NOMO-1 (cell line): Measurements from ENCODE around the gene WNT7B.

Experiments
- DNase-seq, 2 experiments: peaks; one replicate each; lab custom pipeline; 2025; ENCODE audit not compliant: unreplicated experiment in 2 of 2; lab: John Stamatoyannopoulos, UW

The WNT7B gene

DNA sequence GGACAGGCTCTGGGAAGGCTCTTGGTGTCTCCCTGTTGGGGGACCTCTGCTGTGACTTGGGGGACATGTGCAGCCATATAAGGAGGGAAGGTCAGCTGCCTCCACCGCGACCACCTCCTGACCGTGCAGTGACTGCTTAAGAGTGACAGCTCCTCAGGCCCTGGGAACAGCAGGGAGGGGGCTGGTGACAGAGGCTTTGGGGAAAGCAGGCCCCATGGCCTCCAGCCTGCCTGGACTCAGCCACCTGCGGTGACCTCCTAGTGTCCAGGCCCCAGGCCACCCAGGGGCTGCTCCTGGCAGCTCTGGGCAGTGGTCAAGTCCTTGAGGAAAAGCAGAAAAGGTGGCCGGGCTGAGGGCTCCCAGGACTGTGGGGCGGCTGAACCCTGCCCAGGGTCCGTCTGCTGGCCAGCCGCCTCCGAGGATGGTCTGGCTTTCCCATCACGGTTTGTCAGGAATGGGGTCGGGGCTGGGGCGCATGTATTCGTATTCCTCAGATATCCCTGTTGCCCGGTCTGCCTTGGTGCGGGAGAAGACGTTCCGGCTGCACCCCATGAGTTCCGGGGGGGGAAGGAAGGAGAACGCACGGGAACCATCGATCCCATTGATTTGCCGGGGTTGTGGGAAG is 96.8 kb downstream of the WNT7B start:
- DNase-seq, result no peak

DNA sequence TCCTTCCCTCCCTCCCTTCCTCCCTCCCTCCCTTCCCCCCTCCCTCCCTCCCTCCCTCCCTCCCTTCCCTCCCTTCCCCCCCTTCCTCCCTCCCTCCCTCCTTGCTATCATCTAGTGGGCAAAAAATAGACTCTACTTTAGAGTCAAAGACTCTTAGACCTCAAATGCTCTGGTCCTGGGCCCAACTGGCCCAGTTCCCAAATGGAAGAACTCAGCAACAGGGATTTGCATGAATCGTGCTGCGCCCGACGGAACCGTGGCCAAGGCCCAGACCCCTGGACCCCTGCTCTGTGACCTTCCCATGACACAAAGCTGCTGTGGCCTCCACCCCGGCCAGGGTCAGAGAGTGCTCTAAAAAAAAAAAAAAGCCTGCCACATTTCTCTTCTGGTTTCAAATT is 97.4 kb downstream of the WNT7B start:
- DNase-seq, result no peak

DNA sequence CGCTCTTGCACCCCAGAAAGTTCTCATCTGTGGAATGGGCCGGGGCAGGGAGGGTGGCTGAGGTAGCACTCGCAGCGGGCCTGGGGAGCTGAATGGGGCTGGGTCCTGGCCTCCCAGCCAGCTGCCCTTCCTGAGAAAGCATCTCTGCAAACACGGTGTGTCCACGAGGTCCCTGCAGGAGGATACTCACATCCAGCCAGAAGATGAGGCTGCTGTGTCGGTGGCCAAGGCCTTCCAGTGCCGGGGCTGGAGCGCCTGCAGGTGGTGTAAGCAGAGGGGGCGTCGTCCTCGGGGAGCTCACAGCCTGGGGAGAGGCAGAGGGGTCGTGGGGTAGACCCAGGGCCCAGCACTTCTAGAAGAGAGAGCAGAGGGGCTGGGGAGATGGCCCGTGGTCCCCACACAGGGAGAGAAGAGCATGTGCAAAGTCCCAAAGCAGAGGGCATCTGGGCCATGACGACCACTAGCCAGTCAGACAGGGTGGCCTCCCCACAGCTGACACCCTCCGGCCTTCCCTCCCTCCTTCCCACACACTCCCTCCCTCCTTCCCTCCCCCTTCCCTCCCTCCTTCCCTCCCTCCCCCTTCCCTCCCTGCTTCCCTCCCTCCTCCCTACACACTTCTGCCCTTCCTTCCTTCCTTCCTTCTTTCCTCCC is 97.9 kb downstream of the WNT7B start:
- DNase-seq, result no peak

DNA sequence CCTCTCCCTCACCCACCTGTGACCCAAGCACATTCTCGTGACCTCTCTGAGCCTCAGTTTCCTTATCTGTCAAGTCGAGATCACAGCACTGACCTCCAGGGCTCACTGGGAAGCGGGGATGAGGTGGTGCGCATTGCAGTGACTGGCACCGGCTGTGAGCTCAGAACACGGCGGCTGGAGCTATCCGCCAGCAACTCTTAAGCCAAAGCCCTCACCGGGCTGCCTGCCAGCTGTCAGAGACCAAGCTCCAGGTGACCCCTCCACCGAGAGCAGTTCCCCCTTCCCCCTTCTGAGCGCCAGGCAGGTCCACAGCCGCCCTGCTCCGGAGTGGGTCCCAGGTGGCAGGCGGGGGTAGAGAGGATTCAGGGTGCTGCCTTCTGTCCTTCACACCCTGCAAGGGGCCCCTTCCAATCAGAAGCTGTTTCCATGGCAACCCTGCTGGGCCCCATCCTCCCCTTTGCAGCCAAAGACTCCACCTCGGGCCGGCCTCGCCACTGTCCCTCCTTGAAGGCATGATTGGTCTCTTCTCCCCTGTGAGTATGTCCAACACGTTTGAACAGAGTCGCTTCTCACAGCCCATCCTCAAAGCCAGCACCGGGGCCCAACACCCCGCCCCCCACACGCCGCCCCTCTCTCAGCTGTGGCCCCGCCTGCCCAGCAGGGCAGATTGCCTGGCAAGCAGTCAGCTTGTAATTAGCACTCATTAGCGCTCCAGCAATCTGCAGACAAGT is 98.7 kb downstream of the WNT7B start:
- no peak for DNase-seq

DNA sequence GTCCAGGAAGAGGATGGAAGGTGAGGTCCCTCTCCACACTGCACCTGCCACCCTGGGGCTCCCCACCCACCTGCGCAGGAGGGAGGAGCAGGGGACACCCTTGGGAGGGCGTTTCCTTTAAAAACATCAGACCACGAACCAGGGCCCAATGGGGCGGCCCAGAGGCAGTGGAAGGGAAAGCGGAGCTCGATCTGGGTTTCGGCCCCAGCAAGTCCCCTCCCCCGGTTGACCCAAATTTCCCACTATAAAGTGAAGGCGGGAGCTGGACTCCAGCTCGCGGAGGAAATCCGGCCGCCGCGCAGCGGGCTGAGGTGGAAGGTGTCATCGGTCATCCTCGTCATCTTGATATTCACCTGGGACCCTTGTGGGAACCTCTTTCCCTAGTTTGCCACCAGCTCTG is 99.3 kb downstream of the WNT7B start:
- no peak for DNase-seq

DNA sequence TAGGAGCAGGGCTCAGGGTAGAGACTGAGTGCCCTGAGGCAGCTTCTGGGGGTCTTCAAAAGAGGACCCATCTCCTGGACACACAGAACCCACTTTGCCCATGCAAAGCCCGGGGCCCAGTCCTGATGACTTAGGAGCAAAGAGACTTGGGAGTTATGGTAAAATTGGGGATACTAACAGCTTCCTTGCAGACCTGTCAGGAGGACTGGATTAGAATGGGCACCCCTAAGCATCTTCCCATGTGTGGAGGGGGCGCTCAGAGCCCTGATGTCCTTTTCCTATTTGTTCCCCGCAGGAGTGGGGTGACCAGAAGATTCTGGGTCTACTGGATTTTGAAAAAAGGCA is 100.0 kb downstream of the WNT7B start:
- no peak for DNase-seq

DNA sequence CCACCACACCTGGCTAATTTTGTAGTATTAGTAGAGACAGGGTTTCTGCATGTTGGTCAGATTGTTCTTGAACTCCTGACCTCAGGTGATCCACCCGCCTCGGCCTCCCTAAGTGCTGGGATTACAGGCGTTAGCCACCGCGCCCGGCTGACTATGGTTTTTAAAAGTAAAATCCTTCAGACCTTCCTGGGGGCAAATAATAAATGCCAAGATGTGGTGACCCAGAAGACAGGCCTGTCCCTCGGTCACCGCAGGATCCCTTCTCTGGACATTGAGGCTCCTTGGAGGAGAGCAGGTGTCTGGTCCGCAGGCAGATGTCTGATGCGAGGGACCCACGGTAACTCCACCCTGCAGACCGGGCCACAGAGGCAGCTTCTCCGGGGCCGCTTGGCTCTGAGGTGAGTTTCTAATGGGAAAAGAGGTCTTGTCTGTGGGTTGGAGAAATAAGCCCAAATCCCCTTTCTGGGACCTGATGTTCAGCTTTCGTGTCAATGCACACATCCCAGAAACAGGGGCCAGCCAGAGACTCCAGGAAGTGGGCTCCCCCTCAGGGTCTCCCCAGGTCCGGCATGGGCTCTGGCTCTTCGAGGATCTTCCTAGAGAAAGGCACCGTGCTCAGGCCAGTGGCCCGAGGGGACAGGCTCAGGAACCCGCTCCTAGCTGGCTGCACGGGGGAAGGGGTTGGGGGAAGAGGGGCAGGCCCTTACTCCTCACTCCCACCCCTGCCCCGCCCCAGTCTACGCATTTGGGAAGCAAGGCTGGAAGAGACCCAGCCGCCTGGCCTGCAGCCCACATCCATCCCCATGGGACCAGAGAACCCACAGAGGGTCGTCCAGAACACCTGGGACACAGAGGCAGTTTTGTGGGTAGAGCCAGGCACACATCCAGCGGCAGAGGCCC is 100.6 kb downstream of the WNT7B start:
- no peak for DNase-seq

DNA sequence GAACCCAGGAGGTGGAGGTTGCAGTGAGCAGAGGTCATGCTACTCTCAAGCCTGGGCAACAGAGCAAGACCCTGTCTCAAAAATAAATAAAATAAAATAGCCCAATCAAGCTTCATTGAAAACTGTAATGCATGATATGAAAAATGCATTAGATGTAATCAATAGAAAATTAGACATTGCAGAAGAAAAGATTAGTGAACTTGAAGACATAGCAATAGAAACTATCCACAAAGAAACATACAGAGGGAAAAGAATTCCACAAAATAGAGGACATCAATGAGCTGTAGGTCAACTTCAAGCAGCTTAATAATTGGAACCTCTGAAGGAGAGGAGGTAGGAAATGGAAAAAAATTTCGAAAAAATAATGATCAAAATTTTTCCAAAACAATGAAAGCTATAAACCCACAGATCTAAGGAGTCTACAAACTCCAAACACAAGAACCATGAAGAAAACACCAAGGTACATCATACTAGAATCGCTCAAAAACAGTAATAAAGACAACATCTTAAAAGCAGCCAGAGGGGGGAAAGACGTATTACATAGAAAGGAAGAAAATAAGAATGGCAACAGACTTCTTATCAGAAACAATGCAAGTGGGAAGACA is 104.2 kb downstream of the WNT7B start:
- DNase-seq, result no peak

DNA sequence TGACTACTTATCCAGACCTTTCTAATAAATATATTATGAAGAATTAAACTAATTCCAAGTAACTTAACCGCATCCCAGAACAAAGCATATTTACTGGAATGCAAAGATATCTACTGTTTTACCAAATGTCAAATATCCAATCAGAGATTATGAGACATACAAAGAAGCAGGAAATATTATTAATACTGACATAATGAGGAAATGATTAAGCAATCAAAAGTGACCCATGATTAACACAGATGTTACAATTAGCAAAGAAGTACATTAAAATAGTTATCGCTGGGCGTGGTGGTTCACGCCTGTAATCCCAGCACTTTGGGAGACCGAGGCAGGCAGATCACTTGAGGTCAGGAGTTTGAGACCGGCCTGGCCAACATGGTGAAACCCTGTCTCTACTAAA is 105.2 kb downstream of the WNT7B start:
- DNase-seq, result no peak
